GM12872 (cell line): Measurements from ENCODE around the gene TLK1.

Experiments
- TF ChIP-seq, protein P1 (sequence below): IDR thresholded peaks from 3 replicates; pipeline ENCODE4 v1.5.1; 2011; ENCODE audit warnings: low read depth, mild to moderate bottlenecking, low read length, moderate library complexity; ENCODE audit not compliant: insufficient read depth

TLK1 gene

DNA sequence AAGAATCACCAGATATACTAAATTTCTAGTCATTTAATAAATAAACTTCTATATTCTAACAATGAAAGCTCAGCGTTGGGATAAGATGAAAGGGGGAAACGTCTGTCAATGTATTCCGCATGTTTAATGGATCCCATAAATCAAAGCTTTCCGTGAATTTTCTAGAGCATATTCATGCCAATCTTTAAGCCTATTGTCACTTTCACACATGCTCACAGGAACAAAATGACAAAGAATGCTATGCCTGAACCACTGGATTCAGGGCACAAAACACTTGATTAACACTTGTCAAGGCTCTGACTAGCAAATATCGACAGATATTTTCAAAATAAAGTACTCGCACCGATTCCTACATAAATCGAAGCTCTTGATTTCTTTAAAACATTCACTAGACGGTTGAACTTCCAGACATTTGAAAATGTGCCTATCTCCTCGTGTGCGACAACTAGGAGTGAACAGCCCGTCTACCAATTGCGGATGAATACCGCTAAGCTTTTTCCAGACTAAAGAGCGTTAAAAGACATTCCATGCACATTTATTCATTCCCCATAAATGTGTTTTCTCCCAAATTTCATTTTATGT lies 1.8 kb downstream of the TLK1 start:
- TF ChIP-seq, protein P1, sequence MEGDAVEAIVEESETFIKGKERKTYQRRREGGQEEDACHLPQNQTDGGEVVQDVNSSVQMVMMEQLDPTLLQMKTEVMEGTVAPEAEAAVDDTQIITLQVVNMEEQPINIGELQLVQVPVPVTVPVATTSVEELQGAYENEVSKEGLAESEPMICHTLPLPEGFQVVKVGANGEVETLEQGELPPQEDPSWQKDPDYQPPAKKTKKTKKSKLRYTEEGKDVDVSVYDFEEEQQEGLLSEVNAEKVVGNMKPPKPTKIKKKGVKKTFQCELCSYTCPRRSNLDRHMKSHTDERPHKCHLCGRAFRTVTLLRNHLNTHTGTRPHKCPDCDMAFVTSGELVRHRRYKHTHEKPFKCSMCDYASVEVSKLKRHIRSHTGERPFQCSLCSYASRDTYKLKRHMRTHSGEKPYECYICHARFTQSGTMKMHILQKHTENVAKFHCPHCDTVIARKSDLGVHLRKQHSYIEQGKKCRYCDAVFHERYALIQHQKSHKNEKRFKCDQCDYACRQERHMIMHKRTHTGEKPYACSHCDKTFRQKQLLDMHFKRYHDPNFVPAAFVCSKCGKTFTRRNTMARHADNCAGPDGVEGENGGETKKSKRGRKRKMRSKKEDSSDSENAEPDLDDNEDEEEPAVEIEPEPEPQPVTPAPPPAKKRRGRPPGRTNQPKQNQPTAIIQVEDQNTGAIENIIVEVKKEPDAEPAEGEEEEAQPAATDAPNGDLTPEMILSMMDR, result no peak

DNA sequence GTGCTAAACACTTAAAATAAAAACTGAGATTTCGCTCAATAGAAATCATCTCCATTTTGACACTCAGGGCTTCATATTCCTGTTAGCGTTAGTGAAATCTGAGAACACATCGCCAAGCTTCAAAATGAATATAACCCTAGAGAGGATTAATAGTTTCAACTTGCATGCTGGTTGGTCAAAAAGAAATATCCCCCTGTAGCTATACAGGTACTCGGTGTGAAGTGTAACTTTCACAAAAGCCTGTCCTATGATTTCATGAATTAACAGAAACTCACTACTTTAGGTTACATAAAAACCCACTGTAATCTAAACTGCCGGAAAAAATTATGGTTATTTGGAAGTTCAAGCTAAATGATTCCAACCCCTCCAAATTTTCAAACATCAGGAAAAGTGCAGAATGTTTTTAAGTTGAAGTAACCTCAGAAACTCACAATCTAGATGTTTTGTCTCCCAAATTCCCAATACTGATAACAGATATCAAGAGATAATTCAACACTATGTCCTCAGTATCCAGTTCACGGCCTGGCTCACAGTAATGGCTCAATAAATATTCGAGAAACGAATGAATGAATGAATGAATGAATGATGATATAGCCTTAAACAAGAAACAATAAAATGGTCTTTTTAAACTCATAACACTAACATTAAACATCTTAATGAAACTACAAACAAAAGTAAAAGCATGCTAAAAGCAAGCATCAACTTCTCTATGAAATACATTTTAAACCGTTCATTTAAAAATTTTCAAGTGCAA lies 2.5 kb downstream of the TLK1 start:
- TF ChIP-seq, protein P1, result no peak

DNA sequence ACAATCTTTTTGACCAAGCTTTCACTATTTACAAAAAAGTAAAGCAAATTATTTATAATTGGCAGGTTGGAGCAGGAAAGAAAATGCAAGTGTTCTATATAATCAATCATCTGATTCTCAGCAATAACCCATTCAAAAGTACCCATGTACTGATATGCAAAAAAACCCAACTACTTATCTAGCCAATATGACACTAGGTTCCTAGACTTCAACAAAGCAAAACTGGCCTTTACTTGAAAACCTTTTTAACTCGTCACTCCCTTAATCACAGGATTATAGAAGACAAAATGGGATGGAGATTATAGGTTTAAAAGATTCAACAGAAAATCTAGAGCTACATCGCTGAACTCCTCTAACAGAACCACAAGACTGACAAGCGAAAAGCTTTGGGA lies 3.6 kb downstream of the TLK1 start:
- TF ChIP-seq, protein P1, result no peak

DNA sequence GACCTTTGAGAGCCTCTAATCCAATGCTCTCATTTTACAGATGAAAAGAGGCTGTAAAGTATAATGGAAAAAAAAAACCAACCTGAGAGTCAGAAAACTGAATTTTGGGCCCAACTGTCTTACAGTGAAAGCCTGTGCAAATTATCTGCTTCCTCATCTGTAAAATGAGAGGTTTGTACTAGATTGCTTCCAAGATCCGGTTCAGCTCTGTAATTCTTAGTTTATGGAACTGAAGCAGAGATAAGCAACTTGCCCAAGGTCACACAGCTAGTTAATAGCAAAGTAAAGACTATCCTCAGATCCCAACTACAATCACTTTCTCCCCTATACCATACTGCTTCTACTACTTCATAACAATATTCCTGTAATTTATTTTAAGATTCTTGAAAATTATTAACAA lies 6.3 kb downstream of the TLK1 start:
- TF ChIP-seq, protein P1, result no peak

DNA sequence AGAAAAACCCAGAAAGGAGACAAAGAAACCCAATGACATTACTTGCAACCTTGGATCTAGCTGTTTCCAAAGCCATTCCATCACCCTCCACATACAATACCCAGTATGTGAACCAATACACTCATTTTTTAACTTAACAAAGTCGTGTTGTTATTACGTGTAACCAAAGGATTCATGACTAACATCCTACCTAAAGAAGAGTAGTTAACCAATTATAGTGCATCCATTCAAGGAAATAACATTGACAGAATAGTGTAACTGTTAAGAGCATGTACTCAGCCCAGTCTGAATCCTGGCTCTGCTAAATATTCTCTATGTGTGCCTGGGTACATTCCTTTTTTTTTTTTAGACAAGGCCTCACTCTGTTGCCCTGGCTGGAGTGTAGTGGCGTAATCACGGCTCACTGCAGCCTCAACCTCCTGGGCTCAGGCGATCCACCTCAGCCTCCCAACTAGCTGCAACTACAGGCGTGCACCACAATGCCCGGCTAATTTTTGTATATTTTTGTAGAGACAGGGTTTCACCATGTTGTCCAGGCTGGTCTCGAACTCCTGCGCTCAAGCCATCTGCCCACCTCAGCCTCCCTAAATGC lies 9.9 kb downstream of the TLK1 start:
- TF ChIP-seq, protein P1, result no peak

DNA sequence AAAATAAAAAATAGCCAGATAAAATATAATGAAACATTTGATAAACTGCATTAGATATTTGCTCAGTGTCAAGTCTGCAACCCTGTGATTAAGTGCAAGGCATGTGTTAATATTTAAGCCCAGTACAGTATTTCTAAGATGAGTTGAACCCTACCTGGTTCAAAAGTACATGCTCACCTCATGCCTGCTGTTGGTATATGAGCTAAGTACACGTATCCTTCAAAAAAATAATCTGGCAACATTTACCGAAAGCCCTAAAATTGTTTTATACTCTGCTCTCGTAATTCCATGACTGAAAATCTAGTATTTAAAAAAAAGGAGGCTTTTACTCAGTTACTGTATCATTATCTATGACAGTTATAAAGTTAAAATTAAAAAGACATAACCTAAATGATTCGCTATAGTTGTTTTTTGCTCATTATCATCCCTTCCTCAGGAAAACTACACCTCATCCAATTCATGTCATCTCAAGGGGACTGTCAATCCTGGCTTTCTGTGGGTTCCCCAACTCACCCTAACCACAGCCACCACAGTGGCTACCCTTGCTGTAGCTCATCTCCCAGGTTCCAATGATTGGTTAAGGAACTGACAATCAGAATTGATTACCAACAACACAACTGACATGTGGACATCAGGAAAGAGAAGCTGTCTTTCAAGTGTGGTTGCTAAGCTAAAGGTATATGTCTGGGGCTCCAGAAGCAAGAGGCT lies 10.6 kb downstream of the TLK1 start:
- TF ChIP-seq, protein P1, result no peak

DNA sequence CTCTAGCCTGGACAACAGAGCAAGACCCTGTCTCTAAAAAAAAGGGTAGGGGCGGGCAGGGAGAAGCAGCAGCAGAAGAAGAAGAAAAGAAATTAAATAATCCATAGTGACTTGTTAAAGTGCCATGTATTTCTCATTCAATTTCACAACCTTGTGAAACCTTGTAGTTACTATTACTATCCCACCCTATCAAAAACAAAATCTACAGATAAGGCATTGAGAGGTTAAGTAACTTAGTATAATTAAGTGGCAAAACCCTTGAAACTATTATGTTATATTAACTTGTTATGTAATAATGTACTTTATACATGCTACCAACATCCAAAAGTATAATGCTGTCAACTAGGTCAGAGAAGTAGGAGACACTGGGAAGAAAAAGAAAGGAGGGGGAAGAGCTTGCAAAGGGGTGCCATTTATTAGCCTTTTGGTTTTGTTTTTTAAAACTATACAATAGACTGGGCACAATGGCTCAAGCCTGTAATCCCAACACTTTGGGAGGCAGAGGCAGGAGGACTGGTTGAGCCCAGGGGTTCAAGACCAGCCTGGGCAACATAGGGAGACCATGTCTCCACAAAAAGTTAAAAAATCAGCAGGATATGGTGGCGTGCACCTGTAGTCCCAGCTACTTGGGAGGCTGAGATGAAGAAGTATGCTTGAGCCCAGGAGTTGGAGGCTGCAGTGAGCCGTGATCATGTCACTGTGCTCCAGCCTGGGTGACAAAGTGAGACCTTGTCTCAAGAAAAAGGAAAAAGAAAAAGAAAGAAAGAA lies 11.3 kb downstream of the TLK1 start:
- TF ChIP-seq, protein P1, result no peak
